ENCODE data around the gene FNDC3B. TPM values are rescaled to one million over a fixed set of nuclear protein-coding genes. Genes with fewer than 3 reads are reported as not detected.

Gene FNDC3B
- total and polyA plus RNA-seq, 2 donors from 2014 or later: 11.8 to 185 TPM

- Histone ChIP-seq H3K36me3 (ENCODE audit: control insufficient read depth in 2 of 3, insufficient read depth in 3 of 3, low read length in 3 of 3) (no peaks in the 10 kb centered on the region), H3K27ac (ENCODE audit: low read depth in 2 of 2, low read length in 2 of 2) (no peak overlapping the region), H3K4me1 (ENCODE audit: control insufficient read depth in 2 of 3, insufficient read depth in 2 of 3, low read depth in 1 of 3, low read length in 3 of 3) (peaks cover 0 to 12% (median 0%) of the 10 kb centered on the region in 3 donors), H3K9me3 (ENCODE audit: control insufficient read depth in 2 of 3, insufficient read depth in 1 of 3, low read length in 3 of 3) (no peaks in the 10 kb centered on the region), H3K4me3 (ENCODE audit: low read length in 3 of 3) (no peak overlapping the region), H3K27me3 (ENCODE audit: control insufficient read depth, insufficient read depth, low read length) (peaks cover 32% of the 10 kb centered on the region), H3K9ac (ENCODE audit: low read length in 3 of 3) (no peak overlapping the region)
- TF ChIP-seq, protein P1, sequence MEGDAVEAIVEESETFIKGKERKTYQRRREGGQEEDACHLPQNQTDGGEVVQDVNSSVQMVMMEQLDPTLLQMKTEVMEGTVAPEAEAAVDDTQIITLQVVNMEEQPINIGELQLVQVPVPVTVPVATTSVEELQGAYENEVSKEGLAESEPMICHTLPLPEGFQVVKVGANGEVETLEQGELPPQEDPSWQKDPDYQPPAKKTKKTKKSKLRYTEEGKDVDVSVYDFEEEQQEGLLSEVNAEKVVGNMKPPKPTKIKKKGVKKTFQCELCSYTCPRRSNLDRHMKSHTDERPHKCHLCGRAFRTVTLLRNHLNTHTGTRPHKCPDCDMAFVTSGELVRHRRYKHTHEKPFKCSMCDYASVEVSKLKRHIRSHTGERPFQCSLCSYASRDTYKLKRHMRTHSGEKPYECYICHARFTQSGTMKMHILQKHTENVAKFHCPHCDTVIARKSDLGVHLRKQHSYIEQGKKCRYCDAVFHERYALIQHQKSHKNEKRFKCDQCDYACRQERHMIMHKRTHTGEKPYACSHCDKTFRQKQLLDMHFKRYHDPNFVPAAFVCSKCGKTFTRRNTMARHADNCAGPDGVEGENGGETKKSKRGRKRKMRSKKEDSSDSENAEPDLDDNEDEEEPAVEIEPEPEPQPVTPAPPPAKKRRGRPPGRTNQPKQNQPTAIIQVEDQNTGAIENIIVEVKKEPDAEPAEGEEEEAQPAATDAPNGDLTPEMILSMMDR (IDR thresholded peaks at IDR 0.05; ENCODE audit: borderline replicate concordance, extremely low read depth, insufficient read depth): no peak
- FAIRE-seq (no peak), DNase-seq (no peak)
- intact Hi-C loops (cut with DNase I): no loop called here
Measured at GRCh38 chr3:172444821-172445220, 405.4 kb downstream of the FNDC3B start.

GRCh38 chr3:172446198-172446597, 406.8 kb downstream of the FNDC3B start:
- H3K27ac ChIP-seq (ENCODE audit: low read depth in 2 of 2, low read length in 2 of 2): no peak overlapping the region
- TF ChIP-seq, protein P1 (IDR thresholded peaks at IDR 0.05; ENCODE audit: borderline replicate concordance, extremely low read depth, insufficient read depth): no peak
- no peaks in the 10 kb centered on the region for H3K9me3 ChIP-seq (ENCODE audit: control insufficient read depth in 2 of 3, insufficient read depth in 1 of 3, low read length in 3 of 3)
- intact Hi-C loops (cut with DNase I): no loop called here
- H3K9ac ChIP-seq (ENCODE audit: low read length in 3 of 3): no peak overlapping the region
- DNase-seq (no peak), FAIRE-seq (no peak)
- H3K4me1 ChIP-seq (ENCODE audit: control insufficient read depth in 2 of 3, insufficient read depth in 2 of 3, low read depth in 1 of 3, low read length in 3 of 3): peaks cover 0 to 14% (median 0%) of the 10 kb centered on the region in 3 donors
- no peaks in the 10 kb centered on the region for H3K36me3 ChIP-seq (ENCODE audit: control insufficient read depth in 2 of 3, insufficient read depth in 3 of 3, low read length in 3 of 3)
- H3K4me3 ChIP-seq (ENCODE audit: low read length in 3 of 3): no peak overlapping the region
- peaks cover 32% of the 10 kb centered on the region for H3K27me3 ChIP-seq (ENCODE audit: control insufficient read depth, insufficient read depth, low read length)

GRCh38 chr3:172447611-172448579, 408.5 kb downstream of the FNDC3B start, which contains the start of gene GHSR:
GHSR (minus strand) TSS chr3:172448456; CDS start chr3:172448413, 43 bp downstream.
- Histone ChIP-seq H3K9ac (ENCODE audit: low read length in 3 of 3) (no peak within 1 kb of the TSS), H3K4me3 (ENCODE audit: low read length in 3 of 3) (no peak within 1 kb of the TSS), H3K36me3 (ENCODE audit: control insufficient read depth in 2 of 3, insufficient read depth in 3 of 3, low read length in 3 of 3) (no peaks in the 10 kb centered on the region), H3K9me3 (ENCODE audit: control insufficient read depth in 2 of 3, insufficient read depth in 1 of 3, low read length in 3 of 3) (no peaks in the 10 kb centered on the region), H3K4me1 (ENCODE audit: control insufficient read depth in 2 of 3, insufficient read depth in 2 of 3, low read depth in 1 of 3, low read length in 3 of 3) (peaks cover 0 to 14% (median 0%) of the 10 kb centered on the region in 3 donors), H3K27me3 (ENCODE audit: control insufficient read depth, insufficient read depth, low read length) (peaks cover 34% of the 10 kb centered on the region), H3K27ac (ENCODE audit: low read depth in 2 of 2, low read length in 2 of 2) (no peak within 1 kb of the TSS)
- DNase-seq (peak in 1 of 5 donors; percentile 56), FAIRE-seq (no peak)
- intact Hi-C loops (cut with DNase I): no loop called here
- TF ChIP-seq, protein P1 (IDR thresholded peaks at IDR 0.05; ENCODE audit: borderline replicate concordance, extremely low read depth, insufficient read depth): no peak
